Stimulated activated effector memory CD8-positive, alpha-beta T cell treated with anti-CD3 and anti-CD28 coated beads, Interleukin-12 subunit alpha, Interleukin-12 subunit beta, amount 100 ng/mL, for 72 hours (primary cell): ENCODE results near the gene PDX1.
A peak's percentile ranks its signal among the peaks of the same experiment; 100 is the strongest.
"Not testable (repeated sequence)": the region's sequence is repeated elsewhere in the genome, so short reads cannot be mapped to it uniquely, and the experiment has no call there.

Source experiments
- ATAC-seq: fragments of 150-1000 bp; cut with Tn5 transposase; 2 replicates; pipeline ENCODE4 v1.10.0; 2021
- DNase-seq, 2 donors: peaks; one replicate each; pipeline ENCODE4 v3.0.0; 2021 to 2022; ENCODE audit warnings: low spot score in 2 of 2
- H3K27ac Mint-ChIP-seq: one replicate; pipeline ENCODE4 v1.8.0; 2022; ENCODE audit warnings: mild to moderate bottlenecking, mixed read lengths
- H3K36me3 Mint-ChIP-seq: one replicate; pipeline ENCODE4 v1.8.0; 2022; ENCODE audit warnings: mild to moderate bottlenecking, mixed read lengths
- H3K4me1 Mint-ChIP-seq: one replicate; pipeline ENCODE4 v1.8.0; 2022; ENCODE audit warnings: mixed read lengths
- H3K4me3 Mint-ChIP-seq: one replicate; pipeline ENCODE4 v1.8.0; 2022; ENCODE audit warnings: mild to moderate bottlenecking, mixed read lengths
- H3K9me3 Mint-ChIP-seq: one replicate; pipeline ENCODE4 v1.8.0; 2022; ENCODE audit warnings: mixed read lengths

PDX1 gene

DNA sequence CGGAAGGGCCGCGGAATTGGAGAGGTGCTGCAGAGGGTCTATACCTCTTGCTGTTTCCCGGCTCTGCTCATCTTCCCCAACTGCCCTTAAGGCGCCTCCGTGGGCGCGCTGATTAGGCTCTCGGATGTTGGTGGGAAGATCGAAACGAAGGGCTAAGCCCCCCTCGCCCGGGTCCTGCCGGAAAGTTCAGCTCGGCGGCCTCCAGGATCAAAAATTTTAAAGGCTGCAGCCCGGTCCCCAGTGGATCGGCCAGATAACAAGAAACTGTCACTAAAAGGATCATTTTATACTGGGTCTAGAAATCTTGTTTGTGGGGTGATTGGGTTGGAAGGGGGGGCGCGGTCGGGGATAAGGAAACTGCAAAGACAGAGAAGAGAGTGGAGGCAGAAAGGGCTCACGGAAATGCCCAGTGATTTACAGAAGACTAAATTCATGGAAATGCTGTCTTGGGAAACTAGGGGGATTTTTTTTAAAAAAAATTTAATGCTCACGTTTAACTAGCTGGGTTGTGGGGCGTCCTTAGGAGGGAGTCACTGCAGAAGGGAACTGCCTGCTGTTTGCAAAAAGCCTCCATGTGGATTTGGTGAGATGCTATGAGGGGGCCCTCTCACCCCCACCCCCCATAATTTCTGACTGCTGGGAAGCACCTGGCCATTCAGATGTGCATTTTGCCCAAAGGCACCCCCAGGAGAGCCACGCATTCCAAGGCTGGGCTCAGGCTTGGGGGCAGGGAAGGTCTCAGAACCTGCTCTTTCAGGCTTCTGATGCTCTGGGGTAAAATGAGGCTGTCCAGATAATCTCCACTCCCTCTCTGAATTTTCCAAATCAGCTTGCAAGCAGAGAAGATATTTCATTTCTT, 41.7 kb downstream of the PDX1 start:
- Mint-ChIP-seq H3K9me3 (no peaks in the 10 kb centered on the region), H3K4me3 (peak overlapping the region; percentile 47), H3K36me3 (no peaks in the 10 kb centered on the region), H3K4me1 (peaks cover 10% of the 10 kb centered on the region), H3K27ac (no peak overlapping the region)
- ATAC-seq (no peak), DNase-seq (no peak)

DNA sequence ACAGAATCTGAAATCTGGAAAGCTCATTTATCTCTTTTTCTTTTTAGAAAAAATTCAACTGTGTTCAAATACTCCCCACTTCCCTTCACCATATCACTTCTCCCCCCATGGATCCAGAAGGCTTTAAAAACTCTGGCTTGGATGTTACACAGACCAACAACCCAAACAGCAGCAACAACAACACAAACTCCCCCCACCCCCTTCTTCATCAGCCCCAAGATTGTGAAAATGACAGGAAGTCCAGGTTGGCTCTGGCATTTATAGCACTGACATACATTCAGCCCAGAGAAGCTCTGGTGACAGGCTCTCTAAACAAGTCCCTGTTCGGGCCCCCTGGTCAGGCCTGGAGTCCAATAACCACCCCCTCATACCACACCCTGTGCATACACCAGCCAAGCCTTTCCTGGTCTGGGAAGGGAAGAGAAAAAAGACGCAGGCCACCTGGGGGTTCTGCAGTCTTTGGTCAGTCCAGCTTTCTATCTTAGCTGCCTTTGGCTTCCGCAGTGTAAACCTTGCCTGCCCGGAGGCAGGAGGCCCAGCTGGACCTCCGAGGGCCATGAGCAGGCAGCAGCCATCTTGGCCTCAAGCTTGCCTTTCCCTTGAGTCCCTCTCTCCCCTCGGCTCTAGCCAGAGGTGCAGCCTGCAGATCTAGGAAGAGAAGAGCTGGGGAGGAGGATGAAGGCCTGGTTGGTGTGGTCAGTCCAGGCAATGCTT, 42.5 kb downstream of the PDX1 start:
- no peaks in the 10 kb centered on the region for H3K9me3 Mint-ChIP-seq
- H3K4me1 Mint-ChIP-seq = peaks cover 14% of the 10 kb centered on the region
- no peak for ATAC-seq
- DNase-seq = no peak
- H3K36me3 Mint-ChIP-seq = no peaks in the 10 kb centered on the region
- H3K27ac Mint-ChIP-seq = no peak overlapping the region
- no peak overlapping the region for H3K4me3 Mint-ChIP-seq

DNA sequence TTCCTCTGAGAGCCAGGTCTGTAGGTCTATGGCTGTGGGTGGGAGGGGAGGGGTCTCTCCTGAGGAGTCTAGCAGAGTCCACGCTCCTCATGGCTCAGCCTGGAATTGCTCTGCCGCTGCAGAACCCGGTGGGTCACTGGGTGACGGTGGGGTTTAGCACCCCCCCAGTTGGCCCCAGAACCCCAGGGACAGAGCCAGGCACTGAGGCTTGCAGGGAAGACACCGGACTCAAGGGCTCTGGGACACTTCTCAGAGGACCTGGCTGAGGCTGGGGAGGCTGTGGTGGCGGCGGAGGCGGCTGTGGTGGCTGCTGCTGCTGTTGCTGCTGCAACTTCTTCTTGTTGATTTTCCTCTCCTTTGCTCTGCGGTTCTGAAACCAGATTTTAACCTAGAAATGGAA, 43.2 kb downstream of the PDX1 start:
- no peaks in the 10 kb centered on the region for H3K9me3 Mint-ChIP-seq
- no peak overlapping the region for H3K4me3 Mint-ChIP-seq
- H3K4me1 Mint-ChIP-seq = peaks cover 21% of the 10 kb centered on the region
- DNase-seq = no peak
- no peak overlapping the region for H3K27ac Mint-ChIP-seq
- H3K36me3 Mint-ChIP-seq = no peaks in the 10 kb centered on the region
- ATAC-seq = no peak

DNA sequence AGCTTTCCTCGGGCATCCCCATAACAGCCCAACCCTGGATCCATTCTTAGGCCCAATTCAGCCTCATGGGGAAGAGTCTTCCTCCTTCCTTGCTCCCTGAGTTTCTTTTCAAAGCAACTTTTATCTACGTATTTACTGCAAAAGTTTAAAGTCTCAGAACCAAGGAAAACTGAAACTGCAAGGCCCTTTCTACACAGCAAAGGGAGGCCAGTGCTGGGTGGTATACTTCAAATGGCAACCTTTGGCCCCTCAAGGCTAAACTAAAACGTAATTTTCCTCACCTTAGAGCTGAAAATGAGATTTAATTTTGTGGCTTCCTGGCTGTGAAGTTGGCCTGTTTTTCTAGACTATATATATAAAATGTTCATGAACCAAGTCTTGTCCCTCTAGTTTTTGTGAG, 43.7 kb downstream of the PDX1 start:
- Mint-ChIP-seq H3K9me3 (no peaks in the 10 kb centered on the region), H3K27ac (no peak overlapping the region), H3K4me1 (peaks cover 24% of the 10 kb centered on the region), H3K4me3 (no peak overlapping the region), H3K36me3 (no peaks in the 10 kb centered on the region)
- DNase-seq (no peak), ATAC-seq (no peak)

DNA sequence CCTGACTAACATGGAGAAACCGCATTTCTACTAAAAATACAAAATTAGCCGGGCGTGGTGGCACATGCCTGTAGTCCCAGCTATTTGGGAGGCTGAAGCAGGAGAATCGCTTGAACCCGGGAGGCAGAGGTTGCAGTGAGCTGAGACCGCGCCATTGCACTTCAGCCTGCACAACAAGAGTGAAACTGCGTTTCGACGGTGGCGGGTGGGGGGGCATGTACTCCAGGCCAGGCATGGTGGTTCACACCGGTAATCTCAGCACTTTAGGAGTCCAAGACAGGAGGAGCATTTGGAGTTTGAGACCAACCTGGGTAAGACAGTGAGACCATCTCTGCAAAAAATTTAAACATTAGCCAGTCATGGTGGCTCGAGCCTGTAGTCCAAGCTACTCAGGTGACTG, 44.4 kb downstream of the PDX1 start:
- H3K27ac Mint-ChIP-seq, ATAC-seq, H3K4me3 Mint-ChIP-seq, H3K9me3 Mint-ChIP-seq, DNase-seq, H3K36me3 Mint-ChIP-seq: not testable (repeated sequence)
- H3K4me1 Mint-ChIP-seq = peaks cover 27% of the 10 kb centered on the region

DNA sequence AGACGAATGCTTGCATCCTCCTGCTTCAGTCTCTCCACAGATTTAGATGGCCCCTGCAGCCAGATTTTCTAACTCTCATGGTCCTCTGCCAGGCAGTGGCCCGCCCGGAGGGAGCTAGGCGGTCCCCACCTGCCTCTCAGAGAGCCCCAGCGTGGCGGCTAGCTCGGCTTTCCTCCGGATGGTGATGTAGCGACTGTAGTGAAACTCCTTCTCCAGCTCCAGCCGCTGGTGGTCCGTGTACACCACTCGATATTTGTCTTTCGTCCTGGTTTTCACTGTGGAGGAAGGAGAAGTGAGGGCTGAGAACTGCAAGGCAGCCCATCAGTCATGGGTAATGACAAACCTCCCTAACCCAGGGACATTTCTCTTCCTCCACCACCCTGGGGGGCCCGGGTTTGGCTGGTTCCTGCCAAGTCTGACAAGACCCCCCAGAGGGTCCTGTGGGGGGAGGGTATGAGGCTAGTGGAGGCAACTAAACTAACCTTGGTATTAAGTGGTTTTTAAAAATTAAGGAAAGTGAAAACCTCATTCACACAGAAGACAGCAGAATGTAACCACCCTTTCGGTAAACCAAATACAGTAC, 45.0 kb downstream of the PDX1 start:
- Mint-ChIP-seq H3K36me3 (no peaks in the 10 kb centered on the region), H3K4me3 (no peak overlapping the region), H3K9me3 (no peaks in the 10 kb centered on the region), H3K4me1 (peaks cover 30% of the 10 kb centered on the region), H3K27ac (no peak overlapping the region)
- ATAC-seq (no peak), DNase-seq (no peak)

DNA sequence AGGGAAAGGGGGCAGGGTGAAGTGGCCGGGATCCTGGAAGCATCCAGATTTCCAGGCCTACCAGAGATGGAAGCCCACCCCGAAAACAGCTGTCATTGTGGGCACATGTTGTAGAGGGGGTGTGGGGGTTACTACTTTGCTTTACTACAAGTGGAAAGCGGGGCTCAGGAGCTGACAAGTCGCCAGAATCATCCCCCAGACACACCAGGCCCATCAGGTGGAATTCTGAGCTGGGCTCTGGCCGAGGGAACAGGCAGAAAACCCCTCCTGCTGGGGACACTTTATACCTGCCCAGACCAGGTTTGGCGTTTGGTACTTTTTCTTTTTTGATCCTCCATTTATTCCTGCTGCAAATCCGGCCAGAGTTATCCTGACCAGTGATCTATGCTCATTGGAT, 45.5 kb downstream of the PDX1 start:
- Mint-ChIP-seq H3K9me3 (no peaks in the 10 kb centered on the region), H3K36me3 (no peaks in the 10 kb centered on the region), H3K4me3 (no peak overlapping the region), H3K27ac (no peak overlapping the region), H3K4me1 (peaks cover 30% of the 10 kb centered on the region)
- ATAC-seq (no peak), DNase-seq (no peak)

DNA sequence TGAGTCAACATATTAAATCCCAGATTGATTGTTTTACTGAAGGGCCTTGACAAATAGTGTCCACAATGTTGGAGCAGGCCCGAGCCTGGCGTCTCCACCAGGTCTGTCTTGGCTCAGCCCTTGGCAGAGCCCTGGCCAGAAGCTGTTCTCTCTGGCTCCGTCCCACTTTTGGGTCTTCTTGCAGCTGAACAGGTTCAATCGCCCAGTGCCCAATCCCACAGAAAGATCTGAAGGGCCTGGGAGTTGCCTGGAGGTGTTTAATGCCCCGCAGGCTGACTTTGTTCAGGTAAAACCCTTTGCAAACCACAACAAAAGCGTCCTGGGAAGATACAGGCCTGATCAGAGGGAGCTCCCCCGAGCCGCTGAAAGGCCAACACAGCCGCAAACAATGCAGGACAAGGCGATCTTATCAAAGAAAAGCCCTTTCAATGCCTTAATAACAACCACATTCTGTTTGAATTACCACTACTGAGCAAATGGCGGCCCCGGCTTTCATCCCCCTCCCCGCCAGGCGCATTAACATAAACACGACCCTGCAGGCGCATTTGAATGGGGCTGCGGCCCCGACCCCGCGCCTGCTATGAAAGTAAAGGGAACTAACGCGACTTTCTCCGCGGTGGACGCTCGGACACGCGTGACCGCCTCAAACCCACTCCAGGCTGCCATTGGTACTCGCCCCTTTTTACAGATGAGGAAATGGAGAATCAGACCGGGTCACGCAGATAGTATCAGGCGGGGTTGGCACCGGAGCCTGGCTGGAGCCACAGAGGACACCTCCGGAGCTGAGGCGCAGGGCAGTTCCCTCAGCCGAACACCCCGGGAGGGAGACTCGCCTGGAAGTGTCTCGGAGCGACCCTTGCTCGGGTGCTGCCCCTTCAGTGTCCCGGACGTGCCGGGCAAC, 46.2 kb downstream of the PDX1 start:
- no peaks in the 10 kb centered on the region for H3K36me3 Mint-ChIP-seq
- H3K4me1 Mint-ChIP-seq = peaks cover 30% of the 10 kb centered on the region
- H3K9me3 Mint-ChIP-seq = no peaks in the 10 kb centered on the region
- ATAC-seq = no peak
- H3K27ac Mint-ChIP-seq = no peak overlapping the region
- no peak overlapping the region for H3K4me3 Mint-ChIP-seq
- DNase-seq = no peak

DNA sequence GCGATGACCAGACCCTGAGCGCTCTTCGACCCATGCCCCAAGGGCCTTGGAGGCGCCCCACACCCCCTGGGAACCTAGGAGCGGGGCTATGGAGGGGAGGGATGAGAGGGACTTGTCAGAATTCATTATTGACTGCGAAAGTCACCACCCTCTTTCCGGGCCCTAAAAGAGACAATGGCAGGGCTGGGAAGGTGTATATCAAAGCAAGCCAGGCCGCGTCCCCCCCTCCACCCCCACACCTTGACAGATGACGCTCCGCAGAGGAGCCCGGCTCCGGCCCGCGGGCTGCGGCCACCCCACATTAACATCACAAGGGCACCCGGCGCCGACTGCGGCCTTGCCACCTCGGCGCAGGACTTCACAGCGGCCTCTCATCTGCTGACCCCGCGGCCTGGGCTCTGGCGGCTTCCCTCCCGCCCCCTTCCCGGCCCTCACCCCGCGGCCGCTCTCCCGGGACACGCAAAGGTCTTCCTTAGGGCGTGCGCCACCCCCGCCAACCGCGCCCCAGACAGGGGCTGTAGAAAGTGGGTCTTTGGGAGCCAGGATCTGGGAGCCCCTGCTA, 46.9 kb downstream of the PDX1 start:
- H3K4me3 Mint-ChIP-seq = no peak overlapping the region
- H3K36me3 Mint-ChIP-seq = no peaks in the 10 kb centered on the region
- H3K27ac Mint-ChIP-seq = no peak overlapping the region
- DNase-seq (no peak), ATAC-seq (no peak)
- peaks cover 25% of the 10 kb centered on the region for H3K4me1 Mint-ChIP-seq
- no peaks in the 10 kb centered on the region for H3K9me3 Mint-ChIP-seq

DNA sequence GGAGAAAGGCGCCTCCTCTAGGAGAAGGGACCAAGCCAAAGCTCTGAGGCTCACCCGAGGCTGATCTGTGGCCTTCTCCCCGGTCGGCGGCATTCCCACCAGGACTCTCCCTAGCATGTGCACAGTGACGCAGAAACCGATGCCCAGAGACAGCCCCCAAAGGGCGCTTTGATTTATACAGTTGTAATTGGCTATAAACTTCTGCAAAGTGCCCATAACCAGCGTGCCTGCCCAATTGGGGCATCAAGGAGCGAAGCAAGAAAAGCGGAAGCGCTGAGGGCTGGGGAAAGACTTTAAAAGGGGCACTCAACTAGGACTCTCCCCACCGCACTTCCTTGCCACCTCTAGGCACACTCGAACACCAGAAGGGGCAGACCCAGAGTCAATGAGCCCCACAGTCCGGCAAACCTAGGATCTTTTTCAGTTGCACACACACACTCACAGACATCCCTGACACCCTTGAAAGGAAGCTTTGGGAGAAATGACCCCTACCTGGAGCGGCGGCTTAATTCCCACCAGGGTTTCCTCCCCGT, 47.5 kb downstream of the PDX1 start:
- Mint-ChIP-seq H3K9me3 (no peaks in the 10 kb centered on the region), H3K27ac (no peak overlapping the region), H3K4me3 (peak overlapping the region; percentile 12), H3K4me1 (peaks cover 23% of the 10 kb centered on the region), H3K36me3 (no peaks in the 10 kb centered on the region)
- DNase-seq (no peak), ATAC-seq (no peak)

DNA sequence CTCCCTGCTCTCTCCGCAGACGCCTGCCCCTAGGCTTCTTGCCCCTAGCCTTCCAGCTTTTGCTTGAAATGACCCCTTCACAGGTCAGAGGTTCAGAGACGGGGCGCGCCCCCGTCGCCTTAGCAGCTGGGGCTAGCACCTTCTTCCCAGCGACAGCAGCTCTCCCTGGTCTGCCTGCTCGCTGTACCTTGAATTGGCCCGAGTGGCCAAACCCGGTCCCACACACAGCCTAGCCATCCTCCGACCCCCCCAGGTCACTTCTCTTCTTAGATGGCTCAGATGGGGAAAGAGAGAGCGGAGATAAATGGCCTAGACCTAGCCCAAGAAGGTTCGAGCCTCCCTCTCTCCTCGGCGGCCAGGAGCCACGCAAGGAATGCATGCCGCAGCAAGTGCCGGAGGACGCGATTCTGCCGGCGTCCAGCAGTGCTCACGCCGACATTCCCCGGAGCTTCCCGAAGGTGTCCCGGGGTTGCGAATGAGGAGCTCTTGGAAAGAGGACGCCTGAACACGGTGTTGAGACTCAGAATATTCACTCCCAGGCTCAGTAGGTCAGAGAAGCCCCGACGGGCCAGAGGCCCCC, 48.0 kb downstream of the PDX1 start:
- Mint-ChIP-seq H3K4me1 (peaks cover 20% of the 10 kb centered on the region), H3K4me3 (peak overlapping the region; percentile 12), H3K36me3 (no peaks in the 10 kb centered on the region), H3K9me3 (no peaks in the 10 kb centered on the region), H3K27ac (no peak overlapping the region)
- ATAC-seq (no peak), DNase-seq (no peak)

DNA sequence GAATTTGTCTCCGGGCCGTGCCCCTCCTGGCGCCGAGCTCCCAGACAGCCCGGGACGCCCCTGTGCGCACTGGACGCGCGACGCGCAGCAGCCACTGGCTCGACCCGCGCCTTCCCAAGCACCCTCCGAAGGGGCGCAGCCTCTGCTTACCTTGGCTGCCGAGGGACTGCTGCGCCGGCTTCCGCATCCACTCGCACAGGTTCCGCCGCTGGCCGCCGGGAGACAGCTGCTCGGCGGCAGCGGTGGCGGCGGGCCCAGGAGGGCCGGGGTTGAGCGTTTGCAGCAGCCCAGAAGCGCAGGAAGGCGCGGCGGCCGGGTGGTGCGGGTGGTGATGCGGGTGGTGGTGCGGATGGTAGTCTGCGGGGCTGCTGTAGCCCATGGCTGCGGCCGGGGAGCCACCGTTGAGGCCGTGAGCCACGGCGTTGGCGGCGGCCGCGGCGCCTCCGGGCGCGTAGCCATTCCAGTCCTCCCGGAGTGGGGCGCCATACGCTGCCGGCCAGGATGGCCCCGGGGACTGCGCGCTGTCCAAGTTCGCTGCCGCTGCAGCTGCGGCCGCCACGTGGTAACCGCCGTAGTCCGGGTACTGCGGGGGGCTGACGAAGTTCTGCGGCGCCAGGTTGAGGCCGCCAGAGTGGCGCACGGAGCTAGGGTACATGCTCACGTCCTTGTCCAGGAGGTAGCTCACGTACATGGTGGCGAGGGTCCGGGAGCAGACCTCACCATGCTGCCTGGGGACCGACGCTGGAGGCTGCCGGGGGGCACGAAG, 48.7 kb downstream of the PDX1 start:
- no peak for ATAC-seq
- no peaks in the 10 kb centered on the region for H3K36me3 Mint-ChIP-seq
- DNase-seq = no peak
- H3K4me3 Mint-ChIP-seq = peak overlapping the region; percentile 12
- no peak overlapping the region for H3K27ac Mint-ChIP-seq
- H3K9me3 Mint-ChIP-seq = no peaks in the 10 kb centered on the region
- H3K4me1 Mint-ChIP-seq = peaks cover 20% of the 10 kb centered on the region

DNA sequence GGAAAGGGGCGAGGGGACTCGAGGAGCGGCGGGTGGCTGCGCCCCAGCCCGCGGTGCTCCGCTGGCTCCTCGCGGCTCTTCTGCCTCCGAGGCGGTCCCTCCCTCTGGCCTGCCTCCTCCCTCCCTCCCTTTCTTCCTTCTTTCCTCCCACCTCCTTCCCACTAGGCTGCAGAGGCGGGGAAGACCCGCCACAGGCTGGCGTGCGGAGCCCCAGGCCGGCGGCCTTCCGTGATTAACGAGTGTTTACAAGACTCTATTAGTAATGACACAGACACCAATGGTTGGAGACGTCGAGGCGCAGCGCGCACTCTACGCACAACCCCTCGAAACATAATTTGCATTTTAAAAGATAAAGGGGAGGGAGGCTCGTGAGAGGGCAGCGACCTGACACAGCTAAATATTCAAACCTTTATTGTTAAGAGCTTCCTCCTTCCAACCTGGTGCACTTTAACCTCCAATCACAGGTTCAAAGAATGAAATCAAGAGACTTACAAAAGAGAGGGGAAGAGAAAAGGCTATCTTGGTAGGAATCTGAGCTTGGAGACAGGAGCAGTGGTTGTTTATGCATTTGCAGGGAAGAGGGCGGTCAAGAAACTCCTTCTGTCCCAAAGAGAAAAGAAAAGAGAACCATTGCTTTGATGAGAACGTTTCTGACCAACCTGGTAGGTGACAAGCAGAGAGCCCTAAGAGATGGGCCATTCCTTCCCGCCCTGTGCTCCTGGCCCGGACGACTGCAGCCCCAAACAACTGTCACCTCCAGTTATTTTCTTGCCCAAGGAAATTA, 49.5 kb downstream of the PDX1 start, which contains the start of gene CDX2:
Gene CDX2 (minus strand): TSS at position 234 of the 784 bp plus-strand sequence. CDS start 309 bp downstream, outside the sequence.
- H3K9me3 Mint-ChIP-seq = no peaks in the 10 kb centered on the region

More for the DNA sequence above, 49.5 kb downstream of the PDX1 start, which contains the start of gene CDX2:
- peak within 1 kb of the TSS; percentile 12 for H3K4me3 Mint-ChIP-seq
- peaks cover 20% of the 10 kb centered on the region for H3K4me1 Mint-ChIP-seq
- H3K27ac Mint-ChIP-seq = no peak within 1 kb of the TSS
- ATAC-seq (no peak), DNase-seq (no peak)
- H3K36me3 Mint-ChIP-seq = no peaks in the 10 kb centered on the region
